ENCODE results near the gene SBSN. TPM values are rescaled to one million over a fixed set of nuclear protein-coding genes. Genes with fewer than 3 reads are reported as not detected.

Gene SBSN
- total and polyA plus RNA-seq, 4 donors = 0.08 to 0.39 (median 0.09) TPM; not detected in 1

- Histone ChIP-seq H3K9me3 (ENCODE audit: control insufficient read depth in 4 of 4, insufficient read depth in 3 of 4, low read length in 3 of 4) (no peaks in the 10 kb centered on the region), H3K36me3 (ENCODE audit: control insufficient read depth in 4 of 4, insufficient read depth in 4 of 4, low read length in 4 of 4) (no peaks in the 10 kb centered on the region), H3K4me1 (ENCODE audit: control insufficient read depth in 5 of 5, insufficient read depth in 5 of 5, low read length in 5 of 5) (peaks cover 0 to 3% (median 0%) of the 10 kb centered on the region in 5 donors), H3K4me3 (no peak overlapping the region), H3K9ac (ENCODE audit: insufficient read depth in 1 of 2, low read length in 2 of 2) (no peak overlapping the region), H3K27me3 (ENCODE audit: control insufficient read depth in 3 of 3, insufficient read depth in 3 of 3, low read length in 2 of 3) (peaks cover 0 to 12% (median 4%) of the 10 kb centered on the region in 3 donors), H3K27ac (ENCODE audit: low read depth in 1 of 2, low read length in 1 of 2) (no peak overlapping the region)
- DNase-seq (no peak), ATAC-seq (ENCODE audit: insufficient read depth, low FRiP score) (no peak)
- 82 to 88% methylated on average over 12 of the region's 12 CpGs for WGBS, 2 donors
- no peak for TF ChIP-seq CTCF (IDR thresholded peaks at IDR 0.05; ENCODE audit: control extremely low read depth, extremely low read depth)
Observed at GRCh38 chr19:35522745-35523327, 5.3 kb downstream of the SBSN start.

- H3K4me1 ChIP-seq (ENCODE audit: control insufficient read depth in 5 of 5, insufficient read depth in 5 of 5, low read length in 5 of 5) = peaks cover 0 to 3% (median 0%) of the 10 kb centered on the region in 5 donors
Observed at GRCh38 chr19:35521124-35521743, 6.9 kb downstream of the SBSN start.

GRCh38 chr19:35519291-35519690 lies 8.8 kb downstream of the SBSN start:
- no peaks in the 10 kb centered on the region for H3K9me3 ChIP-seq (ENCODE audit: control insufficient read depth in 4 of 4, insufficient read depth in 3 of 4, low read length in 3 of 4)
- 56 to 62% methylated on average over 7 of the region's 7 CpGs for WGBS, 2 donors
- H3K27ac ChIP-seq (ENCODE audit: low read depth in 1 of 2, low read length in 1 of 2) = no peak overlapping the region
- no peak for ATAC-seq (ENCODE audit: insufficient read depth, low FRiP score)
- H3K4me1 ChIP-seq (ENCODE audit: control insufficient read depth in 5 of 5, insufficient read depth in 5 of 5, low read length in 5 of 5) = peaks cover 0 to 4% (median 0%) of the 10 kb centered on the region in 5 donors
- DNase-seq = no peak
- peaks cover 0 to 6% (median 0%) of the 10 kb centered on the region in 3 donors for H3K27me3 ChIP-seq (ENCODE audit: control insufficient read depth in 3 of 3, insufficient read depth in 3 of 3, low read length in 2 of 3)
- no peak for TF ChIP-seq CTCF (IDR thresholded peaks at IDR 0.05; ENCODE audit: control extremely low read depth, extremely low read depth)
- H3K9ac ChIP-seq (ENCODE audit: insufficient read depth in 1 of 2, low read length in 2 of 2) = no peak overlapping the region
- H3K36me3 ChIP-seq (ENCODE audit: control insufficient read depth in 4 of 4, insufficient read depth in 4 of 4, low read length in 4 of 4) = no peaks in the 10 kb centered on the region
- H3K4me3 ChIP-seq = no peak overlapping the region

More at GRCh38 chr19:35521124-35521743, 6.9 kb downstream of the SBSN start:
- Histone ChIP-seq H3K4me3 (no peak overlapping the region), H3K9me3 (ENCODE audit: control insufficient read depth in 4 of 4, insufficient read depth in 3 of 4, low read length in 3 of 4) (no peaks in the 10 kb centered on the region), H3K27ac (ENCODE audit: low read depth in 1 of 2, low read length in 1 of 2) (no peak overlapping the region), H3K36me3 (ENCODE audit: control insufficient read depth in 4 of 4, insufficient read depth in 4 of 4, low read length in 4 of 4) (no peaks in the 10 kb centered on the region), H3K9ac (ENCODE audit: insufficient read depth in 1 of 2, low read length in 2 of 2) (no peak overlapping the region), H3K27me3 (ENCODE audit: control insufficient read depth in 3 of 3, insufficient read depth in 3 of 3, low read length in 2 of 3) (peaks cover 0 to 12% (median 4%) of the 10 kb centered on the region in 3 donors)
- no peak for ATAC-seq (ENCODE audit: insufficient read depth, low FRiP score)
- TF ChIP-seq CTCF (IDR thresholded peaks at IDR 0.05; ENCODE audit: control extremely low read depth, extremely low read depth) = no peak
- WGBS, 2 donors = 68 to 75% methylated on average over 16 of the region's 16 CpGs
- DNase-seq = no peak

Measured in lung (tissue), 12 donors.